GM03348 (cell line): ENCODE measurements around the gene AFDN.

Source experiments
- DNase-seq: peaks from one replicate; pipeline ENCODE4 v3.0.0; 2012; ENCODE audit warnings: low spot score

The AFDN gene

GRCh38 chr6:167796192-167796981 is 30.3 kb upstream of the AFDN start:
- peak; percentile 20 for DNase-seq

DNA sequence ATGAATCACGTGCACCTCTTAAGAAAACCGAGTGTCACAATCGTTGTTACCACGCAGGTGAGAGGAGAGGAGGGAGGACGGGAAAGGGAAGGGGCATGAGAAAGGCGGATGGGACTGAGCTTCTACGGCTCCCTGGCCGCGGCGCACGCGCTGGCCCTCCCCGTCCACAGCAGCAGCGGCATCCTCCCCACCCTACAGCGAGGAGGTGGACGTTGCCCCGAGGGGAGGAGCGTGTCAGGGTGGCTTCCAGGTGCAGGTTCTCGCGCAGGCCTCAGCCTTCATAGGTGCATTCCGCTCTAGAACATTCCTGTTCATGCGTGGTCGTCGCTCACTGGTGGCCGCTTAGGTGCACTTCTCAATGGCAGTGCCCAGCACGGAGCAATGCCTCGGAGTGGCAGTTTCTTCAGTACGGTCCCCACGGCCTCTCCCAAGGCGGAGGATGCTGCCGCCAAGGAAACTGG is 29.7 kb upstream of the AFDN start:
- no peak for DNase-seq

DNA sequence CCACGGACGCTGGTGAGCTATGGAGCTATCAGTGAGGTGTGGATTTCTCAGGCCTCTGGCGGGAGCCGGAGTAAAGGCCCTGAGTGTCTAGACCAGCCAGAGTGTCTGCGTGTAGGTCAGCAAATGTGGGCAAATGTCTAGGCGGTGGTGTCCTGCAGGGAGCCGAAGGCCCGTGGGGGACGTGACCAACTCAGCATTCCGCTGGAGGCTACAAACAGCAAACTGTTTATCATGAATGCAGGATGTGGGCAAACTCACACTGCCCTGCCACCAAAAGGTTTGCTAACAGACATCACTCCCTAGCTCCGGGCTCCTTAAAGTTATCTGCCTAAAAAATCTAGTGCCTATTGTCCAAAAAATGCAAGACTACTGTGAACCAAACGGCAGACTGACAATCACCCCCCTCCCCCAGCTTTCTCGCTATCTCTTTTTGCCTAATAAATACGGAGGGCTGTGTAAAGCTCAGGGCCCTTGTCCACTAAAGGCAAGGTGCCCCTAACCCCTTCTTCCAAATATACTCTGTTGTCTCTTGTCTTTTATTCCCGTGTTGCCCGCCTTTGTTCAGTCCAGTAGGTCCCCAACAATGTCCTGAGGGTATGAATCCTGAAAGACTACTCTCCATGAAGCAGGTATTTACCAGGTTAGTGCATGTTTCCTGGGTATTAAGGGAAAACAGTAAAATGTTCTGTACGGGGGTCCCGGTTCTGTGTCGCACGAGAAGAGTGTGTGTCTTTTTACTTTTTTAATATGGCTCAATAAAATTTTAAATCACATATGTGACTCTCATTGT is 29.0 kb upstream of the AFDN start:
- DNase-seq = no peak

- no peak for DNase-seq
These were observed 28.3 kb upstream of the AFDN start for GRCh38 chr6:167798453-167798852.

DNA sequence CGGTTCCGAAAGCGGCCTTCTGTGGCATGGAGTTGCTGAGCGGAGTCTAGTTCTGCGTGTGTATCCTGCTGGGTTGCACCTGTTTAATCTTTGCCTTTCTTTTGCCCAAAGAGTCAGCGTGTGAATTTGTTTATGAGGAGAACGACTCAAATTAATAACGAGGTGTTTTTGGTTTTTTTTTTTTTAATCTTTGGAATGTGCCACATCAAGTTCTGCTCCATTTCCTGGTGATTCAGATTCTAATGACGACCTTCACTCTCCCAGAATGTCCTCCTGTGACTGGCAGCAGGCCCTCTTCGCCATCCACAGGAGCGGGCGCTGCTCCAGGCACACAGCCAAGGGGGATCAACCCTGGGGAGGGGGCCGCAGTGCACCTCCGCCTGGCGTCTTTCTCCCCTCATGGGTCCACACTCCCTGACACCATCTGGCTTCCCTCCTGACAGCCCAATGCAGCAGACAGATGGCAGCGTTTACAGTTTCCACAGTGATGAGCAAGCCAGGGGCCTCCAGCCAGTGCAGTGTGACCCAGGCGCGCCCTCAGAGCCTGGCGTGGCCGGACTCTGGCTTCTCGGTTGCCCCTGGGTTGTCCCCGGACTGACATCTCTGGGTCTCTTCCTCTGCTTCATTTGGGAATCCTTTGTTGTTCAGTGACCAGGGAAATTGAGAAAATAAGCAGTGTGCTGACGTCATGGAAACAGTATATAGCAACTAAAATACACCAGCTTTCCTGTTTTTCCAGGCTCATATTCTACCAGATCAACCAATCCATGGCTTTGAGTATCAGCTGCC is 27.5 kb upstream of the AFDN start:
- peak; percentile 38 for DNase-seq

DNA sequence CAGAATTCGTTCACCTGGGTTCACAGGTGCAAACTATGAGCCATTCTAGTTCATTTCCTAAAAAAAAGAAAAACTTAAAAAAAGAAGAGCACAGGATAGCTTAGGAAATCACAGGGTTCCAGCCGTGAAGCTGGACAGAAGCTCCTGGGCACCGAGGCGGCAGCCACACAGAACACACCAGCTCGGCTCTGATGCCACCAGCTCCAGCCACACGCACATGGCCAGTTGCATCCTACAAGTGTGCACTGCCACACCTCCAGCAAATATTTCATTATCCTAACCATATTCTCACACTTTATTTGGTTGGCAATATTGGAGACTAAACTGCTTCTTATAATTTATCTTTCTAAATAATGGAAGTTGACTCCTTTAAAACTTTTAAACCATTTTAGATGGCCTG is 26.2 kb upstream of the AFDN start:
- DNase-seq = no peak

- DNase-seq = no peak
These were observed 25.4 kb upstream of the AFDN start for GRCh38 chr6:167801263-167801662.

- no peak for DNase-seq
These were observed 24.4 kb upstream of the AFDN start for GRCh38 chr6:167802339-167802738.

DNA sequence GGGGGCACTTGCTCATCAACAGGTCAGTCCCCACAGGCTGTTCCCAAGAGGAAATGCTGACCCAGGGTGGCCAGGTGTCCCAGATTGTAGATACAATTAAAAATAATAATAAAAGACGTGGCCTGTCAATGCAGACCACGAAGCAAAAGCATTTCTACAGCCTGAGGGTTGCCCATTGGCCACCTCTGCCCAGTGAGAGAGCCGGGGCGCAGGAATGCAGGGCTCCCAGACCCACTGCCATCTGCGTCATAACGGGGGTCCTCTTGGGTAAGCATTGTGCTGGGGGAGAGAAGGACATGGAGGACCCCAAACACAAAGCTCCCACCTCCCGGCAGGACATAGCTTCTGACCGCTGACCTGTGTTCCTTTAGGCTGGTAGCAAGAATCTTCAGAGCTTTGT is 22.9 kb upstream of the AFDN start:
- DNase-seq = no peak

DNA sequence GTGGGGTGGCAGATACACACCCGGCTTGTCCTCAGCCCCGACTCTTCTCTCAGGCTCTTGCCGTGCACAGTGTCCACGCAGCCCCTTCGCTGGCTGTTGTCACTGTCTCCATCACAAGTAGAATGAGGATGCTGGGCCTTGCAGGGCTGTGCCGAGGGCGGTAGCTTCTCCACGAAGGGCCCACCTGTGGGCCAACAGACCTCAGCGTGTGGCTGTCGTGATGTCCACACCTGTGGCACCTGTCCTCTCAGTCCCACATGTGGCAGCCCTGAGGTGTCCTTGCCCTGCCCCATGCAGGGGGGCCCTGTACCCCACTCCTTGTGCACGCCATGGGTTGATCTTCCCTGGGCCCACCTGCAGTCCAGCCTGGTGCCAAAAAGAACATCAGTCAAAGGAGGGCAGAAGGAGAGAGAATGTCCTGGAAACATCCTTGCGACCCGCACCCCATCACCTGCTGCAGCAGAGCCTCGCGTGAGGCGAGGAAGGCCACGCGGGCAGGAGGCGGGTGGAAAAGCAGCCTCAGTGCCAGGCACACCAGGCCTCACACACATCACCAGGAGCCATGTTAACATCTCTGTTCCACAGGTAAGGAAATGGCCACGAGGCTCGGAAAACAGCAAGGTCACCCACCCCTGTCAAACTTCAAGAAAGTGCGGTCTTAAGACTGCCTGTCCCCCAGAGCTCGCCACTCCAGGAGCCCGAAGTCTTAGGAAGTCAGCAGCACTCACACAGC is 22.3 kb upstream of the AFDN start:
- DNase-seq = no peak

DNA sequence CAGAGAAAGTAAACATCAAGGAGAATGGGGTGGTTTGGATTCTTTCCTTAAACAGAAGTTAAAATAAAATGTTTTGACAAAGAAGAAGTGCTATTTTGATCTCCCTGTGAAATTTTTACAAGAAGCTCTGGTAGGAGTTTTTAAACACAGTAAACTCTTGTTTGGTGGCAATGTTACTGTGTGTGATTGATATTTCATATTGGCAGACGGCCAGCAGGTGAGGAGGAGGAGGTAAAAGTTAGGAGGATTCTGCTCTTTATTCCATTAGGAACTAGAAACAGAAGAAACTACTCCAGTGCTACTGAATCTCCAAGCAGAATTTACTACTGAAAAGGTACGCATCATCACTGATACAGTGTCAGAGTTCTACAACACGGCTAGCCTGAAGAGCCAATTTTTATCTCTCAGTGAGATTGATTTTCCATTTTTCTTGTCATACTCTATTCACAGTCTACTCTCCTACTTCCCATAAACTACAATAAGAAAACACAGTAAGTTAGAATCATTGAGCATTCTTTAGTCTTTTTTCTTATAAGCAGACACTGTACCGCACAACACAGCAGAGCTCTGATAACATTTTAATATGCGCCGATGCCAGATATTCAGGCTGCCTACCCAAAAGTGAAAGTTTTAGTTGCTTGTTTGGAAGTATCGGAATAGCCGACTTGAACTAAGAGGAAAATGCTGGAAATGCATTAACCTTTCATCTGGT is 21.2 kb upstream of the AFDN start:
- no peak for DNase-seq

DNA sequence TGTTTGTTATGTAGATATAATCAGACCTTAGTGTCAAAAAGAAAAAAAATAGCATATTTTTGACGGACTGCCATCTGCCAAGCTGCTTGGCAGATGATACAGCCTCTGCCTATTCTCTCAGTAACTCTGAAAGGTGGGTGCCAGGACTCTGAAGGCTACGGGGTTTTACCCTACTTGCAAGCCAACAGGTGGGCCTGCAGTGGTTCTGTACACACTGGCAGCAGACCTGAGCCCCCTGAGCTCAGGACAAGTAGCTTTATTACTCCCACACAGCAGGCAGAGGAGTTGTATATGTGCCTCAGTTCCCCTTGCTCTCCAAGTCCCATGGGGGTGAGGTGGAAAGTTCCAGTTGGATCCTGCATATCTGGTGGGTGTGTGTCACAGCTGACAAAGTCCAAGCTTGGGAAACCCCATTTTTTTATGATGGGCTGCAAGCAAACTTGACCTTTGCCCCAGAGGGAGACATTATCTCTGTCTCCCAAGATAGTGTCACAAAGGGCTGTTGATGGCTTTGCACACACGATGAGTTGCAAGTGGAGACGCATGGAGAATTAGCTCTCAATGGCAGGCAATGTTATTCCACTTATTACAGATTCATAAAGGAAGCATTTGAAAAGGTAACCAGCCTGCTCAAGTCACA is 20.5 kb upstream of the AFDN start:
- DNase-seq = no peak

DNA sequence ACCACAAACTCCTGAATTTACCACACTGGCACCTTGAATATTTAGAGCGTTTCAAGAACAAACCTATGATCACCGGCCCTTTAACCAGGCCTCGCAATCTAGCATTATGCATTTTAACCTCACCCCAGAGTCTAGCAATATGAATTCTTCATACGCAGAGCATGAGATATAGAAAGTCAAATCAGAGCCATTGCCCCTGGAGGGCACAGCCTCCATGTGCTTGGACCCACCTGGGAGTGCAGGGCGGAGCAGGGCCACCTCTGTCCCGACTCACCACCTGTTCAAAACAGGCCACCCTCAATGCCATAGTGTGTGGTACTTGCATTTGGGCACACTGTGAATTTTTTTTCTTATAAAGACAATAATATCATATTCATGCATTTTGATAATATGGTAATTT is 19.5 kb upstream of the AFDN start:
- DNase-seq = no peak

GRCh38 chr6:167807756-167808155 is 19.0 kb upstream of the AFDN start:
- DNase-seq = no peak

DNA sequence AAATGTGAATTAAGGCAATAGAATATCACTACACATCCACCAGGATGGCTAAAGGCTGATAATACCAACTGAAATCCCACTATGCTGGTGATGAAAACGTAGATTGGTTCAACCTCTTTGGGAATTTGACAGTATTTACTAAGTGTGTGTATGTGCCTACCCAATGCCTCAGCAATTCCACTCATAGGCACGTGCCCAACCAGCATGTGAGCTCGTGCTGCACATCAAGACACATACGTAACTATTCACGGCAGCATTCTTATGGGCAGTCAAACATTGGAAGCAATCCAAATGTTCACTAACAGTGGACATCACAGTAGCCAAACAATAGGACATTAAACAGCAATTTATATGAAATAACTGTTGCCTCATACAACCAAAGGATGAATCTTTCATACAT is 15.7 kb upstream of the AFDN start:
- no peak for DNase-seq

DNA sequence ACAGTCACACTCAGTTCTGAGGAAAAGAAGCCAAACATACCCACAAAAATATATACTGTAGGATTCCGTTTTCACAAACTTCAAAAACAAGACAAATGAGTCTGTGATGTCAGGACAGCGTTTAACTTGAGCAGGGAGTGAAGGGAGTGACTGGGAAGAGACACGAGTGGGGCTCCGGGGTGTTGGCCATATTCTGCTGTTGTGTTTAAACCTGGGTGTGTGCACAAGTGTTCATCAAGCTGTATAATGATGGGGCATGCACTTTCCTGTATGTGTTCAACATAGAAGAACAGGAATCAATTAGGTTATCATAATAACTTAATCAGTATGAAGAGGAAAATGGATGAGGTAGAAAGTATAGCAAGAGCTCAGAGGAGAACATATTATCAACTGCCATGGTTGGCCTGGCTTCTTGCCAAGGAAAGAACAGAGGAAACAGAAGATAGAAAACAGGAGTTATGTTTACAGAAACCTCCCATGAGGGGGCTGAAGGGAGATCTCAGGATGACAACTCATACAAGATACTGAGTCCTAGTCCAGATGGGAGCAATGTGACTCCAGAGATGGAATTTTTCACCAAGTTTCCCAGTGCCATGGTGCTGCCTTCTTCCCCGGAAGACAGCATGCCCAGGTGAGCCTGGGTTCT is 15.1 kb upstream of the AFDN start:
- DNase-seq = no peak

DNA sequence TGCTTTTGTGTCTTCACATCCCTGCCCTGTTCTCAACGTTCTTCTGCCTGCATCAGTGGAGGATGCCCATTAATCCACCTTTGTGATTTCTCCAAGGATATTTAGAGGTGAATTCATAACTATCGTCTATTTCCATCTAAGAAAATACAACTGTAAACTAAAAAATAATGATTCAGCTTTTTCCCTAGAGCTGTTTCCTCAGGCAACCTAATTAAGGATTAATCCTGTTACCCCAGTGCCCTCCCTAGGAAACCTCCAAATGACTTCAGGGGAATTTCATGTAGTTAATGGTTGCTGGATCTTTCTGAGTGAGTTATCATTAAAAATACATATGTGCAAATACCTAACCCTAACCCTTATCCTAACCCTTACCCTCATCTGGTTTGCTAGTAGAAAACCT is 14.6 kb upstream of the AFDN start:
- no peak for DNase-seq

- DNase-seq = no peak
These were observed 11.3 kb upstream of the AFDN start for GRCh38 chr6:167815296-167815980.

DNA sequence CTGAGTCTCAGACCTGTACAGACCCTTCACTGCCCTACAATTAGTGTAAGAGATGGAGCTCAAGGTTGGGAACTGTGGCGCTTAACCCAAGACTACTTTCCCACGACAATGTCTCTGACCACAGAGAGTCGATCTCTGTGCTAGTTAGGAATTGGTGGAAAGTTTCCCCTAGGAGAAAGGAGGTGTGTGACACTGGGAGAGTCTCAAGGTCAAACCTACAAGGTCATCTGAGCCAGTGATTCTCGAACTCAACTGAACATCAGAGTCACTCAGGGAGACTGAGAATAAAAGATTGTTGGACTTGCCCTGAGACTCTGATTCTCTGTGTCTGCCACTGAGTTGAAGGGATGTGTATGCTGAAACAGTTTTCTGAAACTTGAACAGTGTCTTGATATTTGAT is 9.7 kb upstream of the AFDN start:
- no peak for DNase-seq

DNA sequence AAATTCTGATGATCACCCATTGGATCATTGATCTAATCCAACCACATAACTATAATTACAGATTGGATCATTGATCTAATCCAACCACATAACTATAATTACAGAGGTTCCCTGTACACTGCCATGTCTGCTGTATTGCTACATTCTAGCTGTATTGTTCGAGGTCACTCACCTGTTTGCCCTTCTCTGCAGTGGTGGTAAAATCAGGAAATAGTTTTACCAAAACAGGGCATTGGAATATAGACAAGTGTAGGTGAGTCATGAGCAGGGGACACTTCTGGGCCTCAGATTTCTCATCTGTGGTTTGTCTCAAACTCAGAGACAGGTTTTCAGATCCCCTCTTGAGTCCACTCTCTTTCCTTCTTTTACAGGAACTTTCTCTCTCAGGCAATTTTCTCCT is 9.0 kb upstream of the AFDN start:
- no peak for DNase-seq
